Measurements from ENCODE around the gene ARHGAP26. TPM values are rescaled to one million over a fixed set of nuclear protein-coding genes. Genes with fewer than 3 reads are reported as not detected.

The ARHGAP26 gene
- total and polyA plus RNA-seq, 2 of the 4 experiments (the other 2 are of a cell fraction): 0.54 to 0.56 TPM

DNA sequence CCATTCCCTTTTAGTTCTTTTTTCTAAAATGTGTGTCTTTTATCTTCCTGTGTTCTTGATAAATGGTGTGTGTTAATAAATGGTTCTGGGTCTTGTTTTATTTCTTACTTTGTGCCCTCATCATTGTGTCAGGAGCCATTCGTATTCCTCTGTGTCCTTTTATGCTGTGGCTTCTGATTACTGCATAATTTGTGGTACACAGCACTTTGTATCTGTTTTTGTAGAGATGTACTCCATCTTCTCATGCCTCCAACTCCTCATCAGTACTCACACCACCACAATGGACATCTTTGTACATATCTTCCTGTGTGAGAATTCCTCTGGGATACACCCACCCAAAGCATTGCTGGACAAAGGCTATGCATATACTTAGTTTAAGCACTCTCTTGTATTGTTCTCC, 247.4 kb downstream of the ARHGAP26 start:
- TF ChIP-seq, protein P1, sequence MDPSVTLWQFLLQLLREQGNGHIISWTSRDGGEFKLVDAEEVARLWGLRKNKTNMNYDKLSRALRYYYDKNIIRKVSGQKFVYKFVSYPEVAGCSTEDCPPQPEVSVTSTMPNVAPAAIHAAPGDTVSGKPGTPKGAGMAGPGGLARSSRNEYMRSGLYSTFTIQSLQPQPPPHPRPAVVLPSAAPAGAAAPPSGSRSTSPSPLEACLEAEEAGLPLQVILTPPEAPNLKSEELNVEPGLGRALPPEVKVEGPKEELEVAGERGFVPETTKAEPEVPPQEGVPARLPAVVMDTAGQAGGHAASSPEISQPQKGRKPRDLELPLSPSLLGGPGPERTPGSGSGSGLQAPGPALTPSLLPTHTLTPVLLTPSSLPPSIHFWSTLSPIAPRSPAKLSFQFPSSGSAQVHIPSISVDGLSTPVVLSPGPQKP (IDR thresholded peaks at IDR 0.05; ENCODE audit: borderline replicate concordance, low read depth, low read length): no peak
- TF ChIP-seq POLR2A (IDR thresholded peaks at IDR 0.05; ENCODE audit: low read depth, low read length) (no peak), NFE2L2 (IDR thresholded peaks at IDR 0.05; ENCODE audit: low read depth, low read length) (no peak), FOS (IDR thresholded peaks at IDR 0.05; ENCODE audit: low read depth, low read length) (no peak), CHD1 (IDR thresholded peaks at IDR 0.05; ENCODE audit: low read depth, low read length) (no peak), MXI1 (IDR thresholded peaks at IDR 0.05; ENCODE audit: borderline replicate concordance, low read depth, low read length) (no peak), MAFK (IDR thresholded peaks at IDR 0.05; ENCODE audit: low read depth, low read length) (no peak), RFX5 (IDR thresholded peaks at IDR 0.05; ENCODE audit: low read depth, low read length) (no peak), CEBPB (IDR thresholded peaks at IDR 0.05; ENCODE audit: low read depth, low read length) (no peak), RAD21 (IDR thresholded peaks at IDR 0.05; ENCODE audit: low read length) (no peak), MAZ (IDR thresholded peaks at IDR 0.05; ENCODE audit: borderline replicate concordance, low read depth, low read length) (no peak), SMC3 (IDR thresholded peaks at IDR 0.05; ENCODE audit: low read depth, low read length) (no peak), RCOR1 (IDR thresholded peaks at IDR 0.05; ENCODE audit: insufficient replicate concordance, low read length) (no peak), BHLHE40 (IDR thresholded peaks at IDR 0.05; ENCODE audit: low read depth, low read length) (no peak)
- TF ChIP-seq, protein P2, sequence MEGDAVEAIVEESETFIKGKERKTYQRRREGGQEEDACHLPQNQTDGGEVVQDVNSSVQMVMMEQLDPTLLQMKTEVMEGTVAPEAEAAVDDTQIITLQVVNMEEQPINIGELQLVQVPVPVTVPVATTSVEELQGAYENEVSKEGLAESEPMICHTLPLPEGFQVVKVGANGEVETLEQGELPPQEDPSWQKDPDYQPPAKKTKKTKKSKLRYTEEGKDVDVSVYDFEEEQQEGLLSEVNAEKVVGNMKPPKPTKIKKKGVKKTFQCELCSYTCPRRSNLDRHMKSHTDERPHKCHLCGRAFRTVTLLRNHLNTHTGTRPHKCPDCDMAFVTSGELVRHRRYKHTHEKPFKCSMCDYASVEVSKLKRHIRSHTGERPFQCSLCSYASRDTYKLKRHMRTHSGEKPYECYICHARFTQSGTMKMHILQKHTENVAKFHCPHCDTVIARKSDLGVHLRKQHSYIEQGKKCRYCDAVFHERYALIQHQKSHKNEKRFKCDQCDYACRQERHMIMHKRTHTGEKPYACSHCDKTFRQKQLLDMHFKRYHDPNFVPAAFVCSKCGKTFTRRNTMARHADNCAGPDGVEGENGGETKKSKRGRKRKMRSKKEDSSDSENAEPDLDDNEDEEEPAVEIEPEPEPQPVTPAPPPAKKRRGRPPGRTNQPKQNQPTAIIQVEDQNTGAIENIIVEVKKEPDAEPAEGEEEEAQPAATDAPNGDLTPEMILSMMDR (conservative IDR thresholded peaks at IDR 0.05; ENCODE audit: low read depth, low read length): no peak
- TF ChIP-seq, protein P3, sequence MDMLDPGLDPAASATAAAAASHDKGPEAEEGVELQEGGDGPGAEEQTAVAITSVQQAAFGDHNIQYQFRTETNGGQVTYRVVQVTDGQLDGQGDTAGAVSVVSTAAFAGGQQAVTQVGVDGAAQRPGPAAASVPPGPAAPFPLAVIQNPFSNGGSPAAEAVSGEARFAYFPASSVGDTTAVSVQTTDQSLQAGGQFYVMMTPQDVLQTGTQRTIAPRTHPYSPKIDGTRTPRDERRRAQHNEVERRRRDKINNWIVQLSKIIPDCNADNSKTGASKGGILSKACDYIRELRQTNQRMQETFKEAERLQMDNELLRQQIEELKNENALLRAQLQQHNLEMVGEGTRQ (IDR thresholded peaks at IDR 0.05; ENCODE audit: low read depth, low read length): no peak
- in situ Hi-C loops (cut with MboI; ENCODE audit: low sequenced_read_pairs): loop anchor here (10.0 to 25.0 kb wide), 2 partner anchors 387 to 1170 kb away; partner anchors contain the start of gene NR3C1

More for the DNA sequence above, 247.4 kb downstream of the ARHGAP26 start:
- no peak overlapping the region for H2BK5ac ChIP-seq (ENCODE audit: low read depth, low read length, poor library complexity, severe bottlenecking)
- H4K8ac ChIP-seq (ENCODE audit: low read depth in 2 of 2, low read length in 2 of 2): no peak overlapping the region; a peak in 1 of 4 replicates
- no peak overlapping the region for H4K5ac ChIP-seq (ENCODE audit: low read depth, low read length)
- no peak overlapping the region for H2BK120ac ChIP-seq (ENCODE audit: low read depth, low read length)
- H2AFZ ChIP-seq (replicated peaks; ENCODE audit: low read length, poor library complexity): no peak overlapping the region
- no peaks in the 10 kb centered on the region for H3K9me3 ChIP-seq (ENCODE audit: control insufficient read depth, insufficient read depth, low read length)
- no peaks in the 10 kb centered on the region for H4K20me1 ChIP-seq (ENCODE audit: insufficient read depth, low read length)
- H3K9ac ChIP-seq (ENCODE audit: low read depth, low read length): no peak overlapping the region
- H3K4ac ChIP-seq (ENCODE audit: low read depth, low read length): no peak overlapping the region
- ATAC-seq (ENCODE audit: low read depth): no peak
- no peak overlapping the region for H4K91ac ChIP-seq (ENCODE audit: insufficient read depth, low read depth, low read length)
- no peaks in the 10 kb centered on the region for H3K36me3 ChIP-seq (ENCODE audit: control insufficient read depth, insufficient read depth, low read length)
- dilution Hi-C loops (cut with HindIII; ENCODE audit: low sequenced_read_pairs, unreplicated experiment): no loop called here
- no peak overlapping the region for H2AK9ac ChIP-seq (replicated peaks; ENCODE audit: low read depth, low read length, poor library complexity)
- POLR2A ChIA-PET (ENCODE audit: unreplicated experiment): no interaction called here
- intact Hi-C loops (cut with micrococcal nuclease): loop anchor here (5.0 kb wide), 1 partner anchor 385 kb away; the partner anchor contains the start of gene NR3C1
- no peak overlapping the region for H2AK5ac ChIP-seq (ENCODE audit: low read depth, low read length)
- no peaks in the 10 kb centered on the region for H3K79me1 ChIP-seq (ENCODE audit: low read depth in 1 of 2, low read length in 2 of 2)
- H3K4me1 ChIP-seq (ENCODE audit: control insufficient read depth, insufficient read depth, low read length): peaks cover 6% of the 10 kb centered on the region
- WGBS, 2 experiments (ENCODE audit: extremely low coverage in 2 of 2, insufficient read length in 1 of 2): no CpG with 5 or more reads among the region's 1 CpG
- CTCF ChIA-PET: no interaction called here
- no peak overlapping the region for H3K27ac ChIP-seq (ENCODE audit: insufficient read depth, low read length)
- H3K4me2 ChIP-seq (ENCODE audit: low read depth, low read length): no peak overlapping the region
- H3K14ac ChIP-seq (replicated peaks; ENCODE audit: low read depth, low read length): no peak overlapping the region
- DNase-seq: no peak
- H3K18ac ChIP-seq (ENCODE audit: low read depth, low read length): no peak overlapping the region
- no peak overlapping the region for H3K4me3 ChIP-seq (ENCODE audit: insufficient read depth, low read depth, low read length)
- no peak overlapping the region for H3K23ac ChIP-seq (ENCODE audit: low read depth, low read length)
- H3K9me1 ChIP-seq (ENCODE audit: insufficient read depth, low read length): no peaks in the 10 kb centered on the region
- no peak overlapping the region for H3K56ac ChIP-seq (ENCODE audit: extremely low read depth, insufficient read depth, low read length)
- H3K27me3 ChIP-seq (ENCODE audit: control insufficient read depth, insufficient read depth, low read length): no peaks in the 10 kb centered on the region
- no TSS peak for BruUV-seq (replicated peaks)
- H2BK20ac ChIP-seq (ENCODE audit: low read depth, low read length): no peak overlapping the region
- peak overlapping the region; percentile 7; the same call in 1 of the 3 replicates for H2BK15ac ChIP-seq (ENCODE audit: low read depth, low read length)
